ENCODE data around the gene PHF1. TPM values are rescaled to one million over a fixed set of nuclear protein-coding genes. Genes with fewer than 3 reads are reported as not detected.
"Not testable (repeated sequence)": the region's sequence is repeated elsewhere in the genome, so short reads cannot be mapped to it uniquely, and the experiment has no call there.

PHF1 gene
- 17.3 TPM for total RNA-seq (ENCODE audit: insufficient read depth, low replicate concordance)

GRCh38 chr6:33410711-33411631 lies at the start of gene PHF1:
Gene PHF1, plus strand, starts transcription at chr6:33411014. Its CDS starts 1,250 bp downstream, at chr6:33412264.
- no peak for DNase-seq (ENCODE audit: low spot score)

GRCh38 chr6:33363486-33363885 lies 47.3 kb upstream of the PHF1 start:
- not testable (repeated sequence) for DNase-seq (ENCODE audit: low spot score)

- peak; percentile 21 for DNase-seq (ENCODE audit: low spot score)
These were observed 46.2 kb upstream of the PHF1 start for GRCh38 chr6:33364475-33365205.

- not testable (repeated sequence) for DNase-seq (ENCODE audit: low spot score)
These were observed 45.4 kb upstream of the PHF1 start for GRCh38 chr6:33365206-33365971.

- DNase-seq (ENCODE audit: low spot score), result no peak
These were observed 43.7 kb upstream of the PHF1 start for GRCh38 chr6:33367009-33367714.

- not testable (repeated sequence) for DNase-seq (ENCODE audit: low spot score)
These were observed 43.1 kb upstream of the PHF1 start for GRCh38 chr6:33367715-33368025.

- not testable (repeated sequence) for DNase-seq (ENCODE audit: low spot score)
These were observed 38.9 kb upstream of the PHF1 start for GRCh38 chr6:33371901-33372300.

GRCh38 chr6:33372526-33373123 lies 38.2 kb upstream of the PHF1 start:
- no peak for DNase-seq (ENCODE audit: low spot score)

GRCh38 chr6:33373960-33374910 lies 36.6 kb upstream of the PHF1 start:
- no peak for DNase-seq (ENCODE audit: low spot score)

GRCh38 chr6:33375143-33375671 lies 35.6 kb upstream of the PHF1 start:
- peak; percentile 91 for DNase-seq (ENCODE audit: low spot score)

GRCh38 chr6:33377171-33377570 lies 33.6 kb upstream of the PHF1 start:
- DNase-seq (ENCODE audit: low spot score), result no peak

GRCh38 chr6:33379184-33379583 lies 31.6 kb upstream of the PHF1 start:
- DNase-seq (ENCODE audit: low spot score), result not testable (repeated sequence)

GRCh38 chr6:33380272-33380981 lies 30.4 kb upstream of the PHF1 start:
- no peak for DNase-seq (ENCODE audit: low spot score)

GRCh38 chr6:33383427-33384185 lies 27.2 kb upstream of the PHF1 start:
- no peak for DNase-seq (ENCODE audit: low spot score)

- DNase-seq (ENCODE audit: low spot score), result no peak
These were observed 26.2 kb upstream of the PHF1 start for GRCh38 chr6:33384581-33385020.

- no peak for DNase-seq (ENCODE audit: low spot score)
These were observed 20.6 kb upstream of the PHF1 start for GRCh38 chr6:33390173-33390572.

- DNase-seq (ENCODE audit: low spot score), result no peak
These were observed 20.0 kb upstream of the PHF1 start for GRCh38 chr6:33390767-33391277.
